ENCODE measurements around the gene MRLN.
"Not testable (repeated sequence)": the region's sequence is repeated elsewhere in the genome, so short reads cannot be mapped to it uniquely, and the experiment has no call there.

DNA sequence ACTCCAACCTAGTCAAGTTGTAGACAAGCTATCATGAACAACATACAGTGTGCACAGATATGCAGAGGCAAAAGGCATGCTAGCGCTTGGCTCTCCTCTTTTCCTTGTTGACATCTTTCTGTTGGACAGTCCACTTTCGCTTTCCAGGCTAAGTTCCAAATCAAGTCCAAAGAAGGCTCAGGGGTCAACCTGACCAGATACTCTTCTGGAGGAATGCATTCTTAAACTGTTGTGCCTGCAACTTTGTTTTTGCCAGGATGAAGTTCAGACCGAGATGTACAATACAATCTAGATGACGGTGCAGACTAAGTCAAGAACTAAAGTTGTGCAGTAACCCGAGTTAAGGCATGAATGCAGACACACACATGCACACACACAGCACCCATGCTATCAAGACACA, 35.7 kb upstream of the MRLN start:
- TF ChIP-seq, protein P1, sequence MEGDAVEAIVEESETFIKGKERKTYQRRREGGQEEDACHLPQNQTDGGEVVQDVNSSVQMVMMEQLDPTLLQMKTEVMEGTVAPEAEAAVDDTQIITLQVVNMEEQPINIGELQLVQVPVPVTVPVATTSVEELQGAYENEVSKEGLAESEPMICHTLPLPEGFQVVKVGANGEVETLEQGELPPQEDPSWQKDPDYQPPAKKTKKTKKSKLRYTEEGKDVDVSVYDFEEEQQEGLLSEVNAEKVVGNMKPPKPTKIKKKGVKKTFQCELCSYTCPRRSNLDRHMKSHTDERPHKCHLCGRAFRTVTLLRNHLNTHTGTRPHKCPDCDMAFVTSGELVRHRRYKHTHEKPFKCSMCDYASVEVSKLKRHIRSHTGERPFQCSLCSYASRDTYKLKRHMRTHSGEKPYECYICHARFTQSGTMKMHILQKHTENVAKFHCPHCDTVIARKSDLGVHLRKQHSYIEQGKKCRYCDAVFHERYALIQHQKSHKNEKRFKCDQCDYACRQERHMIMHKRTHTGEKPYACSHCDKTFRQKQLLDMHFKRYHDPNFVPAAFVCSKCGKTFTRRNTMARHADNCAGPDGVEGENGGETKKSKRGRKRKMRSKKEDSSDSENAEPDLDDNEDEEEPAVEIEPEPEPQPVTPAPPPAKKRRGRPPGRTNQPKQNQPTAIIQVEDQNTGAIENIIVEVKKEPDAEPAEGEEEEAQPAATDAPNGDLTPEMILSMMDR (IDR thresholded peaks at IDR 0.05), result not testable (repeated sequence)
- TF ChIP-seq TEAD4 (IDR thresholded peaks at IDR 0.05; ENCODE audit: borderline replicate concordance, insufficient read depth); FOSL2 (IDR thresholded peaks at IDR 0.05; ENCODE audit: borderline replicate concordance, low read depth); EZH2phosphoT487 (IDR thresholded peaks at IDR 0.05; ENCODE audit: borderline replicate concordance, low read depth): not testable (repeated sequence)

All from SK-N-SH (cell line).